Measurements from ENCODE around the gene DR1. TPM values are rescaled to one million over a fixed set of nuclear protein-coding genes. Genes with fewer than 3 reads are reported as not detected.

DR1 gene
- total and polyA plus RNA-seq, 2 of the 8 experiments (the other 6 are each of a cell fraction or from before 2014, with no cell fraction given): 13.1 to 62.3 TPM

GRCh38 chr1:93302078-93302477 lies 43.6 kb upstream of the DR1 start (continued):
- no peak for TF ChIP-seq E2F6 (IDR thresholded peaks at IDR 0.05)
- no peak for TF ChIP-seq CHD1 (IDR thresholded peaks at IDR 0.05; ENCODE audit: low read depth, low read length)
- TF ChIP-seq EZH2 (IDR thresholded peaks at IDR 0.05; ENCODE audit: low read depth, low read length, severe bottlenecking): no peak
- TF ChIP-seq CTBP2 (IDR thresholded peaks at IDR 0.05; ENCODE audit: borderline replicate concordance, insufficient read depth, insufficient read length, low read length): no peak
